ENCODE results near the gene PLIN4.

Gene PLIN4

DNA sequence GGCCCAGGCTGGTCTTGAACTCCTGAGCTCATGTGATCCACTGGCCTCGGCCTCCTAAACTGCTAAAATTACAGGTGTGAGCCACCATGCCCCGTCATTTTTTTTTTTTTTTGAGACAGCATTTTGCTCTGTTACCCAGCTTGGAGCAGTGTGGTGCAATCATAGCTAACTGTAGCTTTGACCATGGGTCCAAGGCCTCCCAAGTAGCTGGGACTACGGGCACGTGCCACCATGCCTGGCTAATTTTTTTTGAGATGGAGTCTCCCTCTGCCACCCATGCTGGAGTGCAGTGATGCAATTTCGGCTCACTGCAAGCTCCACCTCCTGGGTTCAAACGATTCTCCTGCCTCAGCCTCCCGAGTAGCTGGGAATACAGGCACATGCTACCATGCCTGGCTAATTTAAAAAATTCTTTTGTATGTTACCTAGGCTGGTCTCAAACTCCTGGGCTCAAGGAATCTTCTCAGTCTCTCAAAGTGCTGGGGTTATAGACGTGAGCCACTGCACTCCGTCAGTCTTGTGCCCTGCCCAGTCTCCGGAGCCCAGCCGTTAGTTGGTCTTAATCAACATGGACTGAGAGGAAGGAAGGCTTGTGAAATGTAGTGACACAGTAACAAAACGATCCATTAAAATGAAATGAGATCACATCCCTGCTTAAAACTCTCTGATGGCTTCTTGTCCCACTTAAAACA, 23.0 kb upstream of the PLIN4 start:
- Histone ChIP-seq H3K4me3 (ENCODE audit: low read length) (no peak overlapping the region), H3K9ac (ENCODE audit: low read length) (no peak overlapping the region), H3K27me3 (ENCODE audit: control insufficient read depth, insufficient read depth, low read length) (no peaks in the 10 kb centered on the region), H3K27ac (ENCODE audit: low read length) (no peak overlapping the region), H3K36me3 (ENCODE audit: control insufficient read depth, low read depth, low read length) (no peaks in the 10 kb centered on the region), H3K4me1 (ENCODE audit: control insufficient read depth, low read depth, low read length) (no peaks in the 10 kb centered on the region), H3K9me3 (ENCODE audit: control insufficient read depth, low read depth, low read length) (no peaks in the 10 kb centered on the region)

GRCh38 chr19:4539693-4540581, 21.7 kb upstream of the PLIN4 start, which contains the start of gene LRG1:
LRG1 (minus strand) TSS chr19:4540036; CDS start chr19:4540013, 23 bp downstream.
- Histone ChIP-seq H3K9ac (ENCODE audit: low read length) (no peak within 1 kb of the TSS), H3K27me3 (ENCODE audit: control insufficient read depth, insufficient read depth, low read length) (no peaks in the 10 kb centered on the region), H3K36me3 (ENCODE audit: control insufficient read depth, low read depth, low read length) (no peaks in the 10 kb centered on the region), H3K4me1 (ENCODE audit: control insufficient read depth, low read depth, low read length) (no peaks in the 10 kb centered on the region), H3K9me3 (ENCODE audit: control insufficient read depth, low read depth, low read length) (no peaks in the 10 kb centered on the region), H3K4me3 (ENCODE audit: low read length) (no peak within 1 kb of the TSS), H3K27ac (ENCODE audit: low read length) (no peak within 1 kb of the TSS)

DNA sequence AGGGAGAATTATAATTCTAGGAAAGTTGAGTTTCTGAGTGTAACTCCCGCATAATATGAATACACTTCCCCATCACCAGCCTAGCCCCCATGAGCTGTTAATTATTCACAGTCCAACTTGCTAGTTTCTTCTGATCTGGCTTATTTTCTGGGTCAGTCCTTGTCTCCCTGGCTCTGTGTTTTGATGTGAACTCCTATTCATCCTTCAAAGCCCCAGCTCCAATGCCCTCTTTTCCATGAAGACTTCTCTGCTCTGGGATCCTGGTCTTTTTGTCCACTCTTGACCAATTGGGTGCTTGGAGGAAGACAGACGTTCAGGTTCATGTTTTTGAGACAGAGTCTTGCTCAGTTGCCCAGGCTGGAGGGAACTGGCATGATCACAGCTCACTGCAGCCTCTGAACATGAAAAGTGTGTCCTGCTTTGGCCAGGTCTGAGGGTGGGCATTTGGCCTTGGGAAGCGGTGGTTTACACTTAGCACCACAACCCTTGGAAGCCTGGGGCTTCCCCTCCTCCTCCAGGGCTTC, 20.9 kb upstream of the PLIN4 start:
- no peaks in the 10 kb centered on the region for H3K4me1 ChIP-seq (ENCODE audit: control insufficient read depth, low read depth, low read length)
- H3K9me3 ChIP-seq (ENCODE audit: control insufficient read depth, low read depth, low read length), result no peaks in the 10 kb centered on the region
- no peak overlapping the region for H3K27ac ChIP-seq (ENCODE audit: low read length)
- no peak overlapping the region for H3K9ac ChIP-seq (ENCODE audit: low read length)
- no peaks in the 10 kb centered on the region for H3K36me3 ChIP-seq (ENCODE audit: control insufficient read depth, low read depth, low read length)
- peaks cover 6% of the 10 kb centered on the region for H3K27me3 ChIP-seq (ENCODE audit: control insufficient read depth, insufficient read depth, low read length)
- H3K4me3 ChIP-seq (ENCODE audit: low read length), result no peak overlapping the region

GRCh38 chr19:4538601-4538954, 20.3 kb upstream of the PLIN4 start:
- Histone ChIP-seq H3K9me3 (ENCODE audit: control insufficient read depth, low read depth, low read length) (no peaks in the 10 kb centered on the region), H3K27ac (ENCODE audit: low read length) (no peak overlapping the region), H3K36me3 (ENCODE audit: control insufficient read depth, low read depth, low read length) (no peaks in the 10 kb centered on the region), H3K9ac (ENCODE audit: low read length) (no peak overlapping the region), H3K4me1 (ENCODE audit: control insufficient read depth, low read depth, low read length) (no peaks in the 10 kb centered on the region), H3K4me3 (ENCODE audit: low read length) (no peak overlapping the region), H3K27me3 (ENCODE audit: control insufficient read depth, insufficient read depth, low read length) (peaks cover 12% of the 10 kb centered on the region)

DNA sequence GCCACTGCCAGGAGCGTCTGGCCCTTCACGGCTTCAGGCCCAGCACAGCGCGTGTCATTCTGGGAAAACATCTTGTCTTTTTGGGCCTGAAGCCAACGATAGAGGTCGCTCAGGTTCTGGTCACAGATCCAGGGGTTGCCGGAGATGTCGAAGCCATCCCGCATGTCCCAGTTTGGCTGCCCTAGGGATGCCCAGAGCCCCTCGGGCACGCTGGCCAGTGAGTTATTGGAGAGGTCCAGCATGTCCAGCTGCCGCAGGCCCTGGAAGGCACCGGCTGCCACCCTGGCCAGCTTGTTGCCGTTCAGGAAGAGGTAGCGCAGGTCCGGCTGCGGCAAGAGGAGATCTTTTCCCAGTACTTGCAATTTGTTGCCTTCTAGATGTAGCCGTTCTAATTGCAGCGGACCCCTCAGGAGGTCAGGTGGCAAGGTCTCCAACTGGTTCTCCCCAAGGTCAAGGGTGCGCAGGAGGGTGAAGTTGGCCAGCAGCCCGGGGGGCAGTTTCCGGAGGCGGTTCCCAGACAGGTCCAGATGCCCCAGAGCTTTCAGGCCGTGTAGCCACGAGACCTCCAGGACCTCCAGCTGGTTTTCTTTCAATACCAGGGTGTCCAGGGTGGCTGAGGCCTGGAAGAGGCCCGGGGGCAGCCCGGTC, 19.8 kb upstream of the PLIN4 start:
- peaks cover 15% of the 10 kb centered on the region for H3K27me3 ChIP-seq (ENCODE audit: control insufficient read depth, insufficient read depth, low read length)
- no peak overlapping the region for H3K27ac ChIP-seq (ENCODE audit: low read length)
- no peaks in the 10 kb centered on the region for H3K9me3 ChIP-seq (ENCODE audit: control insufficient read depth, low read depth, low read length)
- H3K4me1 ChIP-seq (ENCODE audit: control insufficient read depth, low read depth, low read length), result no peaks in the 10 kb centered on the region
- no peak overlapping the region for H3K9ac ChIP-seq (ENCODE audit: low read length)
- no peak overlapping the region for H3K4me3 ChIP-seq (ENCODE audit: low read length)
- H3K36me3 ChIP-seq (ENCODE audit: control insufficient read depth, low read depth, low read length), result no peaks in the 10 kb centered on the region

DNA sequence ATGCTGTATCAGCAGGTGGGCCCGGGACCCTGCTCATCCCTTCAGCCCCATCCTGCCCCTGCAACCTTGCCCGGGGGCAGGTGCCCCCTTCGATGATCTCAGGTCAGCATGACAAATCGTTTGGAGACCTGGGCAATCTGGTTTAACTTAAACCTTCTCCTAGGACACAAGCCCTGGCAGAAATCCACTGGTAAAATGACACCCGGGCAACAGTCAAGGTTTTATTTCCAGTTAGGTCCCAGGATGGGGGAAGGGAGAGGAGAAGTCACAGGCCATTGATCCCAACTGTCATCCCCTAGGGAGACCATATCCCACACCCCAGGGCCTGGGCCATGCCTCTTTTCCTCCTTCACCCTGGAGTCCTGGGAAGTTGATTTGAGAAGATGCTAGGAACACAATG, 18.5 kb upstream of the PLIN4 start:
- H3K36me3 ChIP-seq (ENCODE audit: control insufficient read depth, low read depth, low read length), result no peaks in the 10 kb centered on the region
- peaks cover 15% of the 10 kb centered on the region for H3K27me3 ChIP-seq (ENCODE audit: control insufficient read depth, insufficient read depth, low read length)
- H3K27ac ChIP-seq (ENCODE audit: low read length), result no peak overlapping the region
- H3K4me1 ChIP-seq (ENCODE audit: control insufficient read depth, low read depth, low read length), result no peaks in the 10 kb centered on the region
- no peak overlapping the region for H3K4me3 ChIP-seq (ENCODE audit: low read length)
- H3K9ac ChIP-seq (ENCODE audit: low read length), result no peak overlapping the region
- H3K9me3 ChIP-seq (ENCODE audit: control insufficient read depth, low read depth, low read length), result no peaks in the 10 kb centered on the region

GRCh38 chr19:4534836-4535658, 16.8 kb upstream of the PLIN4 start, which contains the start of gene PLIN5:
PLIN5 (minus strand) TSS chr19:4535224; CDS start chr19:4534074, 1,150 bp downstream.
- Histone ChIP-seq H3K27me3 (ENCODE audit: control insufficient read depth, insufficient read depth, low read length) (peaks cover 15% of the 10 kb centered on the region), H3K4me3 (ENCODE audit: low read length) (peak within 1 kb of the TSS; percentile 50), H3K4me1 (ENCODE audit: control insufficient read depth, low read depth, low read length) (no peaks in the 10 kb centered on the region), H3K36me3 (ENCODE audit: control insufficient read depth, low read depth, low read length) (no peaks in the 10 kb centered on the region), H3K9ac (ENCODE audit: low read length) (no peak within 1 kb of the TSS), H3K27ac (ENCODE audit: low read length) (no peak within 1 kb of the TSS), H3K9me3 (ENCODE audit: control insufficient read depth, low read depth, low read length) (no peaks in the 10 kb centered on the region)

DNA sequence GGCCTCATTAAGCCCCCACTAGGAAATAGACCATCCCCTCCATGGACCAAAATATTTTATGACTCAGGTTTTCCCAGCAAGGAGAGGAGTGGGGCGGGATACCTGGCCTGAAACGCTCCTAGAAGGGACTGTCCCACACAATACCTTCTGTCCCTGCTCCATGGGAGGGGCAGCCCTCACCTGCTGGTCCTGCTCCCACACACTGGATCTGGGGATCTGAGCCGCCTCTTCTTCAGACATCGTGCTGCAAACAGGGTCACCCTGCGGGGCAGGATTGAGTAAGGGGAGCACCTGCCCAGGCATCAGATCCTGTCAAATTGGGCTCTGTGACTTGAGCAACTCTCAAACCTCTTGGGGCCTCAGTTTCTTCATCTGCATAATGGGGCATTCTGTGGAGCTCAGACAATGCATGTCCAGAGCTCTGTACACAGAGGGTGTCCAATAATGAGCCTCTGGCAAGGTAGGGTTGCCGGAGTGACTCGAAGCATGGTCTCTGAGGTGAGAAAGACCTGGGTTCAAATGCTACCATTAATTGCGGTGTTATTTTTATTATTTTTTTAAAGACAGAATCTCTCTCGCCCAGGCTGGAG, 15.6 kb upstream of the PLIN4 start:
- Histone ChIP-seq H3K27ac (ENCODE audit: low read length) (no peak overlapping the region), H3K27me3 (ENCODE audit: control insufficient read depth, insufficient read depth, low read length) (peaks cover 15% of the 10 kb centered on the region), H3K4me1 (ENCODE audit: control insufficient read depth, low read depth, low read length) (no peaks in the 10 kb centered on the region), H3K36me3 (ENCODE audit: control insufficient read depth, low read depth, low read length) (no peaks in the 10 kb centered on the region), H3K4me3 (ENCODE audit: low read length) (no peak overlapping the region), H3K9me3 (ENCODE audit: control insufficient read depth, low read depth, low read length) (no peaks in the 10 kb centered on the region), H3K9ac (ENCODE audit: low read length) (no peak overlapping the region)

DNA sequence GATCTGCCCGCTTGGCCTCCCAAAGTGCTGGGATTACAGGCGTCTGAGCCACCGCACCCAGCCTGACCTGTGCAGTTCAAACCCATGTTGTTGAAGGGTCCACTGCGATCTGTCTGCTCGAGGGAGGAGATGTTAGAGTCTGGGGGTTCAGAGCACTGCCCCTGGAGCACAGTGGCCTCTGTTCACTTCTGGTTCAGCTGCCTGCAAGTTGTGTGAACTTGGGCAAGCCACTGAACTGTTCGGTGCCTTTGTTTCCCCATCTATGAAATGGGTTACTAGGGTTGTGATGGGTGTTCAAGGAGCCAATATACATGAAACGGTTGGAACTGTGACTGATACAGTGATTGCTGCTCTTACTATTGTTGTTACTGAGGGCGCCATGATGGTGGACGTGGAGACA, 15.0 kb upstream of the PLIN4 start:
- Histone ChIP-seq H3K36me3 (ENCODE audit: control insufficient read depth, low read depth, low read length) (no peaks in the 10 kb centered on the region), H3K4me3 (ENCODE audit: low read length) (no peak overlapping the region), H3K27ac (ENCODE audit: low read length) (no peak overlapping the region), H3K9me3 (ENCODE audit: control insufficient read depth, low read depth, low read length) (no peaks in the 10 kb centered on the region), H3K4me1 (ENCODE audit: control insufficient read depth, low read depth, low read length) (no peaks in the 10 kb centered on the region), H3K9ac (ENCODE audit: low read length) (no peak overlapping the region), H3K27me3 (ENCODE audit: control insufficient read depth, insufficient read depth, low read length) (peaks cover 15% of the 10 kb centered on the region)

GRCh38 chr19:4531562-4532165, 13.4 kb upstream of the PLIN4 start:
- Histone ChIP-seq H3K4me1 (ENCODE audit: control insufficient read depth, low read depth, low read length) (no peaks in the 10 kb centered on the region), H3K27me3 (ENCODE audit: control insufficient read depth, insufficient read depth, low read length) (peaks cover 15% of the 10 kb centered on the region)

More at GRCh38 chr19:4531562-4532165, 13.4 kb upstream of the PLIN4 start:
- Histone ChIP-seq H3K4me3 (ENCODE audit: low read length) (no peak overlapping the region), H3K27ac (ENCODE audit: low read length) (no peak overlapping the region), H3K36me3 (ENCODE audit: control insufficient read depth, low read depth, low read length) (no peaks in the 10 kb centered on the region), H3K9ac (ENCODE audit: low read length) (no peak overlapping the region), H3K9me3 (ENCODE audit: control insufficient read depth, low read depth, low read length) (no peaks in the 10 kb centered on the region)
